ENCODE measurements around the gene POLR2H.

POLR2H gene

GRCh38 chr3:184361532-184361931, at the start of gene POLR2H, which contains the start of gene CLCN2:
TSS of gene POLR2H (plus strand) at chr3:184361710. CDS start at chr3:184363493, 1,783 bp downstream.
TSS of gene CLCN2 (minus strand) at chr3:184361605. CDS start at chr3:184361479, 126 bp downstream.
- peak; percentile 53 for DNase-seq

GRCh38 chr3:184314363-184314699, 47.2 kb upstream of the POLR2H start, which contains the start of gene EIF4G1:
TSS of gene EIF4G1 (plus strand) at chr3:184314606. CDS start at chr3:184315797, 1,191 bp downstream.
- DNase-seq, result peak; percentile 93

GRCh38 chr3:184314700-184315542, 46.6 kb upstream of the POLR2H start:
- peak; percentile 61 for DNase-seq

GRCh38 chr3:184315543-184315867, 46.0 kb upstream of the POLR2H start:
- DNase-seq, result no peak

- no peak for DNase-seq
Measured at GRCh38 chr3:184315871-184316661, 45.4 kb upstream of the POLR2H start.

- no peak for DNase-seq
Measured at GRCh38 chr3:184316792-184317191, 44.7 kb upstream of the POLR2H start.

GRCh38 chr3:184317201-184317600, 44.3 kb upstream of the POLR2H start:
- no peak for DNase-seq

GRCh38 chr3:184320104-184320445, 41.4 kb upstream of the POLR2H start:
- peak; percentile 56 for DNase-seq

- no peak for DNase-seq
Measured at GRCh38 chr3:184321666-184322065, 39.8 kb upstream of the POLR2H start.

- DNase-seq, result no peak
Measured at GRCh38 chr3:184322731-184323487, 38.6 kb upstream of the POLR2H start.

GRCh38 chr3:184323696-184324095, 37.8 kb upstream of the POLR2H start:
- no peak for DNase-seq

- no peak for DNase-seq
Measured at GRCh38 chr3:184325269-184325668, 36.2 kb upstream of the POLR2H start.

GRCh38 chr3:184325715-184326369, 35.7 kb upstream of the POLR2H start:
- DNase-seq, result peak; percentile 39

- DNase-seq, result no peak
Measured at GRCh38 chr3:184327171-184327570, 34.3 kb upstream of the POLR2H start.

GRCh38 chr3:184328516-184328915, 33.0 kb upstream of the POLR2H start:
- DNase-seq, result no peak

- DNase-seq, result no peak
Measured at GRCh38 chr3:184332370-184333090, 29.0 kb upstream of the POLR2H start.

- no peak for DNase-seq
Measured at GRCh38 chr3:184333190-184333589, 28.3 kb upstream of the POLR2H start.

- no peak for DNase-seq
Measured at GRCh38 chr3:184333700-184334099, 27.8 kb upstream of the POLR2H start.

GRCh38 chr3:184334470-184335158, 26.9 kb upstream of the POLR2H start:
- no peak for DNase-seq

GRCh38 chr3:184335291-184335660, 26.2 kb upstream of the POLR2H start:
- no peak for DNase-seq
